Measurements from ENCODE around the gene DDX20.

DNA sequence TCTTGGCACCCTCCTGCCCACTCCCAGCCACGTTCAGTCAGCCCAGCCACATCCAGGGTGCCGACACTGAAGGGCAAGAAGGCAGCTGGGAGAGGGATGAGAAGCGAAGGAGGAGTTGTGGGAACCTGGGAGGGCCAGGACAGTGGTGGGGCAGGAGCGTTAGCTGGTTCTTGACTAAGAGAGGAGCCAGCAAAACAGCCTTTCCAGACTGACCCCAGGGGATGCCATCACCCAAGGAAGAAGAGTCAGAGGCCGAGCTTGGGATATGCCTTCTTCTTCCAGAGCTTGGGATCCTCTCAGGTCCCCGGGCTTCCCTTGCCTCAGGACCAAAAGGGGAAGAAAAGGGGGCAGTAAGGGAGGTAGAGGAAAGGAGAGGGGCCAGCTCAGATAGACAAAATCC, 23.7 kb upstream of the DDX20 start:
- TF ChIP-seq, protein P1, sequence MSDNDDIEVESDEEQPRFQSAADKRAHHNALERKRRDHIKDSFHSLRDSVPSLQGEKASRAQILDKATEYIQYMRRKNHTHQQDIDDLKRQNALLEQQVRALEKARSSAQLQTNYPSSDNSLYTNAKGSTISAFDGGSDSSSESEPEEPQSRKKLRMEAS (IDR thresholded peaks at IDR 0.05), result no peak
- TF ChIP-seq EP300 (IDR thresholded peaks at IDR 0.05; ENCODE audit: borderline replicate concordance), result no peak
- no peak for TF ChIP-seq TAF1 (IDR thresholded peaks at IDR 0.05; ENCODE audit: low read depth)
- no peak for TF ChIP-seq CREB1 (IDR thresholded peaks at IDR 0.05; ENCODE audit: low read depth)
- TF ChIP-seq TCF12 (IDR thresholded peaks at IDR 0.05; ENCODE audit: low read depth), result no peak
- TF ChIP-seq, protein P2, sequence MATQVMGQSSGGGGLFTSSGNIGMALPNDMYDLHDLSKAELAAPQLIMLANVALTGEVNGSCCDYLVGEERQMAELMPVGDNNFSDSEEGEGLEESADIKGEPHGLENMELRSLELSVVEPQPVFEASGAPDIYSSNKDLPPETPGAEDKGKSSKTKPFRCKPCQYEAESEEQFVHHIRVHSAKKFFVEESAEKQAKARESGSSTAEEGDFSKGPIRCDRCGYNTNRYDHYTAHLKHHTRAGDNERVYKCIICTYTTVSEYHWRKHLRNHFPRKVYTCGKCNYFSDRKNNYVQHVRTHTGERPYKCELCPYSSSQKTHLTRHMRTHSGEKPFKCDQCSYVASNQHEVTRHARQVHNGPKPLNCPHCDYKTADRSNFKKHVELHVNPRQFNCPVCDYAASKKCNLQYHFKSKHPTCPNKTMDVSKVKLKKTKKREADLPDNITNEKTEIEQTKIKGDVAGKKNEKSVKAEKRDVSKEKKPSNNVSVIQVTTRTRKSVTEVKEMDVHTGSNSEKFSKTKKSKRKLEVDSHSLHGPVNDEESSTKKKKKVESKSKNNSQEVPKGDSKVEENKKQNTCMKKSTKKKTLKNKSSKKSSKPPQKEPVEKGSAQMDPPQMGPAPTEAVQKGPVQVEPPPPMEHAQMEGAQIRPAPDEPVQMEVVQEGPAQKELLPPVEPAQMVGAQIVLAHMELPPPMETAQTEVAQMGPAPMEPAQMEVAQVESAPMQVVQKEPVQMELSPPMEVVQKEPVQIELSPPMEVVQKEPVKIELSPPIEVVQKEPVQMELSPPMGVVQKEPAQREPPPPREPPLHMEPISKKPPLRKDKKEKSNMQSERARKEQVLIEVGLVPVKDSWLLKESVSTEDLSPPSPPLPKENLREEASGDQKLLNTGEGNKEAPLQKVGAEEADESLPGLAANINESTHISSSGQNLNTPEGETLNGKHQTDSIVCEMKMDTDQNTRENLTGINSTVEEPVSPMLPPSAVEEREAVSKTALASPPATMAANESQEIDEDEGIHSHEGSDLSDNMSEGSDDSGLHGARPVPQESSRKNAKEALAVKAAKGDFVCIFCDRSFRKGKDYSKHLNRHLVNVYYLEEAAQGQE (IDR thresholded peaks at IDR 0.05; ENCODE audit: low read depth), result no peak
- no peak for TF ChIP-seq RAD21 (IDR thresholded peaks at IDR 0.05; ENCODE audit: low read depth)
